ENCODE data around the gene C1QL4.

C1QL4 gene

GRCh38 chr12:49294086-49294803, 42.7 kb downstream of the C1QL4 start:
- no peak overlapping the region for H2AK5ac ChIP-seq (ENCODE audit: low read length)
- H3K4ac ChIP-seq (ENCODE audit: low read depth, low read length), result no peak overlapping the region
- no peaks in the 10 kb centered on the region for H3K79me2 ChIP-seq (ENCODE audit: control insufficient read depth, insufficient read depth, low read length, poor library complexity)
- no peak overlapping the region for H3K14ac ChIP-seq (ENCODE audit: low read length)
- H4K91ac ChIP-seq (ENCODE audit: low read depth, low read length), result no peak overlapping the region
- H3K36me3 ChIP-seq (ENCODE audit: control insufficient read depth in 1 of 2, insufficient read depth in 2 of 2, low read length in 2 of 2), result no peaks in the 10 kb centered on the region
- no peak overlapping the region for H3K27ac ChIP-seq (ENCODE audit: low read depth, low read length)
- DNase-seq, result no peak
- WGBS (ENCODE audit: extremely low coverage, insufficient coverage, insufficient read length), result no CpG with 5 or more reads among the region's 8 CpGs
- H2AFZ ChIP-seq (ENCODE audit: insufficient read depth, low read length, poor library complexity), result no peak overlapping the region
- peaks cover 61% of the 10 kb centered on the region for H3K27me3 ChIP-seq (ENCODE audit: insufficient read depth, low read length)
- no peak overlapping the region for H2BK12ac ChIP-seq (ENCODE audit: low read length)
- no peak overlapping the region for H3K4me2 ChIP-seq (ENCODE audit: low read length)
- no peak overlapping the region for H3K9ac ChIP-seq (ENCODE audit: low read length)
- no peaks in the 10 kb centered on the region for H3K79me1 ChIP-seq (ENCODE audit: low read length)
- H3K9me3 ChIP-seq (ENCODE audit: insufficient read depth, low read depth, low read length), result peaks cover 19% of the 10 kb centered on the region
- H2BK5ac ChIP-seq (ENCODE audit: low read depth, low read length, poor library complexity), result no peak overlapping the region
- no peak overlapping the region for H3K18ac ChIP-seq (ENCODE audit: low read length)
- H3K4me3 ChIP-seq (ENCODE audit: low read depth, low read length), result no peak overlapping the region
- peak overlapping the region; percentile 43 for H3K23ac ChIP-seq (ENCODE audit: low read length)
- H2BK120ac ChIP-seq (ENCODE audit: insufficient read depth, low read length, poor library complexity), result no peak overlapping the region
- no peak overlapping the region for H4K8ac ChIP-seq (ENCODE audit: low read depth, low read length)
- no peak overlapping the region for H4K12ac ChIP-seq (ENCODE audit: low read depth, low read length)
- peaks cover 2% of the 10 kb centered on the region in 2 experiments for H3K4me1 ChIP-seq (ENCODE audit: control insufficient read depth in 1 of 2, insufficient read depth in 2 of 2, low read length in 2 of 2)

DNA sequence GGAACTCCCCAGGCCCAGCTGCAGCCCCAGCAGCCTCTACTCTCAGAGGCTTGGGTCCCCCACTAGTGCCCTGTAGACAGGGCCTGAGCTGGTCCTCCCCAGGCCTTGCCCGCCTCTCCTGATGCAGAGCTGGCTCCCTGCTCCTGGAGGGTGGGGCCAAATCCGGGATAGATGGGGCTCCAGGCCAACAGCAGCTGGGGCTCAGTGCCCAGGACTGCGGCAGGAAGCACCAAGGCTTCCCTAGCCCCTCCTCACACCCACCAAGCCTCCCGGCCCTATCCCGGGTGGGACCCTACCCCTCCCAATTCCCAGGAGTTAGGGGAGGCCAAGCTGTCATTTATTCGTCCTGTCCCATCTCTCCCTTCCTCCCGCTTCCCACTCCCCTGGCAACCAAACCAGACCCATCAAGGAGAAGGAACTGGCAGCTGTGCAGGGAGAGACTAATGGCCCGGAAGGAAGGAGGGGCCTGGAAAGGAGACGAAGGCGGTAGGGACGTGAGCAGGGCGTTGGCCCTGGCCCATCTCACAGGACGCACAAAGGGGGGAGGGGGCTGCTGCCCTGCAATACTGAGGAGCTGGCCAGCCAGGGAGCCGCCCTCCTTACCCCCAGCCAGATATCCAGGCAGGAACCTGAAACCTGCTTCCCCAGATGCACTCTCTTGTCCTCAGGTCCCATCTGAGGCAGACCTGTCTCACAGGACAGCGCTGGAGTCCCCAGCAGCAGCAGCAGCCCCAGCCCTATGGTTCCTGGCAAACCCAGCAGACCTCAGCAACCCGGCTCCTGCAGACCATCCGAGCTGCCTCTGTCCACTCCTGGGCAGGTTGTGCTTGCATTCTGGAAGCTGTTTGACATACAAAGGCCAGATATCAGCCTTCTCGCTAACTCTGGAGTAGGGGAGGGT, 43.7 kb downstream of the C1QL4 start:
- Histone ChIP-seq H3K23ac (ENCODE audit: low read length) (no peak overlapping the region), H3K4me3 (ENCODE audit: low read depth, low read length) (no peak overlapping the region), H3K27me3 (ENCODE audit: insufficient read depth, low read length) (peaks cover 57% of the 10 kb centered on the region), H4K8ac (ENCODE audit: low read depth, low read length) (no peak overlapping the region), H2BK120ac (ENCODE audit: insufficient read depth, low read length, poor library complexity) (no peak overlapping the region), H3K4me1 (ENCODE audit: control insufficient read depth in 1 of 2, insufficient read depth in 2 of 2, low read length in 2 of 2) (peaks cover 2% of the 10 kb centered on the region in 2 experiments), H2AFZ (ENCODE audit: insufficient read depth, low read length, poor library complexity) (no peak overlapping the region), H3K36me3 (ENCODE audit: control insufficient read depth in 1 of 2, insufficient read depth in 2 of 2, low read length in 2 of 2) (no peaks in the 10 kb centered on the region), H3K79me2 (ENCODE audit: control insufficient read depth, insufficient read depth, low read length, poor library complexity) (no peaks in the 10 kb centered on the region), H2AK5ac (ENCODE audit: low read length) (no peak overlapping the region), H3K4me2 (ENCODE audit: low read length) (no peak overlapping the region), H4K91ac (ENCODE audit: low read depth, low read length) (no peak overlapping the region), H2BK12ac (ENCODE audit: low read length) (no peak overlapping the region), H3K79me1 (ENCODE audit: low read length) (no peaks in the 10 kb centered on the region), H3K9ac (ENCODE audit: low read length) (no peak overlapping the region), H2BK5ac (ENCODE audit: low read depth, low read length, poor library complexity) (no peak overlapping the region), H3K9me3 (ENCODE audit: insufficient read depth, low read depth, low read length) (peaks cover 18% of the 10 kb centered on the region), H4K12ac (ENCODE audit: low read depth, low read length) (no peak overlapping the region), H3K4ac (ENCODE audit: low read depth, low read length) (no peak overlapping the region), H3K14ac (ENCODE audit: low read length) (no peak overlapping the region), H3K18ac (ENCODE audit: low read length) (no peak overlapping the region), H3K27ac (ENCODE audit: low read depth, low read length) (no peak overlapping the region)
- no peak for DNase-seq
- no CpG with 5 or more reads among the region's 18 CpGs for WGBS (ENCODE audit: extremely low coverage, insufficient coverage, insufficient read length)

DNA sequence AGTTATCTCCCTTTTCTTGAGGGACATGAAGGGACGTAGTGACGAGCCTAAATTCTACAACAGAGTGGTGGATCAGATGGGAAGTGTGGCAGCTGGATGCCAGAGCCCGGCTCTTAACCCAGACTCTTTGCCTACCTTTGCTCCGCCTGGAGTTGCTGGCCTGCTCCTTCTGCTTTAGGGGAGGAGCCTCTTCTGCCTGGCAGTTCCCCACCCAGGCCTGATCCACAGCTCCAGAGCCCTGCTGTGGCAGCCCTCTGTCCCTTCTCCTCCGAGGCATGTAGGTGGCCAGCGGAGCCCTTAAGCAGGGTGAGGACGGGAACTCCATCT, 44.3 kb downstream of the C1QL4 start:
- no peaks in the 10 kb centered on the region for H3K79me2 ChIP-seq (ENCODE audit: control insufficient read depth, insufficient read depth, low read length, poor library complexity)
- peaks cover 2% of the 10 kb centered on the region in 2 experiments for H3K4me1 ChIP-seq (ENCODE audit: control insufficient read depth in 1 of 2, insufficient read depth in 2 of 2, low read length in 2 of 2)
- H2BK120ac ChIP-seq (ENCODE audit: insufficient read depth, low read length, poor library complexity), result no peak overlapping the region
- peaks cover 51% of the 10 kb centered on the region for H3K27me3 ChIP-seq (ENCODE audit: insufficient read depth, low read length)
- H3K14ac ChIP-seq (ENCODE audit: low read length), result no peak overlapping the region
- no peak overlapping the region for H4K91ac ChIP-seq (ENCODE audit: low read depth, low read length)
- no CpG with 5 or more reads among the region's 7 CpGs for WGBS (ENCODE audit: extremely low coverage, insufficient coverage, insufficient read length)
- H3K9ac ChIP-seq (ENCODE audit: low read length), result no peak overlapping the region
- no peak overlapping the region for H2AFZ ChIP-seq (ENCODE audit: insufficient read depth, low read length, poor library complexity)
- H2AK5ac ChIP-seq (ENCODE audit: low read length), result no peak overlapping the region
- H3K9me3 ChIP-seq (ENCODE audit: insufficient read depth, low read depth, low read length), result peaks cover 15% of the 10 kb centered on the region
- no peak overlapping the region for H3K4ac ChIP-seq (ENCODE audit: low read depth, low read length)
- no peak overlapping the region for H3K4me2 ChIP-seq (ENCODE audit: low read length)
- no peak overlapping the region for H4K12ac ChIP-seq (ENCODE audit: low read depth, low read length)
- no peak overlapping the region for H3K27ac ChIP-seq (ENCODE audit: low read depth, low read length)
- H3K79me1 ChIP-seq (ENCODE audit: low read length), result no peaks in the 10 kb centered on the region
- H3K4me3 ChIP-seq (ENCODE audit: low read depth, low read length), result no peak overlapping the region
- H2BK5ac ChIP-seq (ENCODE audit: low read depth, low read length, poor library complexity), result no peak overlapping the region
- H3K23ac ChIP-seq (ENCODE audit: low read length), result no peak overlapping the region
- DNase-seq, result no peak
- H4K8ac ChIP-seq (ENCODE audit: low read depth, low read length), result no peak overlapping the region
- no peaks in the 10 kb centered on the region for H3K36me3 ChIP-seq (ENCODE audit: control insufficient read depth in 1 of 2, insufficient read depth in 2 of 2, low read length in 2 of 2)
- H3K18ac ChIP-seq (ENCODE audit: low read length), result no peak overlapping the region
- no peak overlapping the region for H2BK12ac ChIP-seq (ENCODE audit: low read length)

DNA sequence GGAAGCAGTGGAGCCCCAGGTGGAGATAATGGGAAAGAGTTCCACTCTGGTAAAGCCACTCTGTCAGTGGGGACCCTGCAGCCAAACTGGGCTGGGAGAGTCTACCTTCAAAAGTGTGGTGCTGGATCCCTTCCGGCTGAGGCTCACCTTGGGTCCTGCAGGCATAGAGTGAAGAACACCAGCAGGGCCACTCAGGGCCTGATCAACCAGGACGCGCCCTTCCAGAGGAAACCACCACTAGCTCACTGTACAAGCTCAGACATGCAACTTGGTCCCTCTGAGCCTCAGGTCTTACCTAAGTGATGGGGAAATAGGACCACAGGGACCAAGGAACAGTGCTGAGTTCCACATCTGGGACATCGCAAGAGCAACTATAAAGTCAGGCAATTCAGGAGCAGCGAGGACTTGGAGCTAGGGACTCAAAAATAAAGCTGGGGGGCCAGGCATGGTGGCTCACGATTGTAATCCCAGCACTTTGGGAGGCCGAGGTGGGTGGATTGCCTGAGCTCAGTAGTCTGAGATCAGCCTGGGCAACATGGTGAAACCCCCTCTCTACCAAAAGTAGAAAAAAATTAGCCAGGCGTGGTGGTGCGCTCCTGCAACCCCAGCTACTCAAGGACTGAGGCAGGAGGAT, 47.9 kb downstream of the C1QL4 start:
- H3K14ac ChIP-seq (ENCODE audit: low read length), result no peak overlapping the region
- no peaks in the 10 kb centered on the region for H3K79me2 ChIP-seq (ENCODE audit: control insufficient read depth, insufficient read depth, low read length, poor library complexity)
- H3K9me3 ChIP-seq (ENCODE audit: insufficient read depth, low read depth, low read length), result peaks cover 2% of the 10 kb centered on the region
- no peaks in the 10 kb centered on the region for H3K4me1 ChIP-seq (ENCODE audit: control insufficient read depth in 1 of 2, insufficient read depth in 2 of 2, low read length in 2 of 2)
- no peak overlapping the region for H2BK120ac ChIP-seq (ENCODE audit: insufficient read depth, low read length, poor library complexity)
- H3K27ac ChIP-seq (ENCODE audit: low read depth, low read length), result no peak overlapping the region
- H3K23ac ChIP-seq (ENCODE audit: low read length), result no peak overlapping the region
- no peaks in the 10 kb centered on the region for H3K36me3 ChIP-seq (ENCODE audit: control insufficient read depth in 1 of 2, insufficient read depth in 2 of 2, low read length in 2 of 2)
- no peak overlapping the region for H4K8ac ChIP-seq (ENCODE audit: low read depth, low read length)
- no peak overlapping the region for H3K9ac ChIP-seq (ENCODE audit: low read length)
- H3K4ac ChIP-seq (ENCODE audit: low read depth, low read length), result no peak overlapping the region
- H4K91ac ChIP-seq (ENCODE audit: low read depth, low read length), result no peak overlapping the region
- peaks cover 15% of the 10 kb centered on the region for H3K27me3 ChIP-seq (ENCODE audit: insufficient read depth, low read length)
- no peak overlapping the region for H3K18ac ChIP-seq (ENCODE audit: low read length)
- no peak overlapping the region for H3K4me3 ChIP-seq (ENCODE audit: low read depth, low read length)
- no peaks in the 10 kb centered on the region for H3K79me1 ChIP-seq (ENCODE audit: low read length)
- no peak overlapping the region for H2AFZ ChIP-seq (ENCODE audit: insufficient read depth, low read length, poor library complexity)
- H2BK5ac ChIP-seq (ENCODE audit: low read depth, low read length, poor library complexity), result no peak overlapping the region
- no peak overlapping the region for H2AK5ac ChIP-seq (ENCODE audit: low read length)
- WGBS (ENCODE audit: extremely low coverage, insufficient coverage, insufficient read length), result no CpG with 5 or more reads among the region's 9 CpGs
- H4K12ac ChIP-seq (ENCODE audit: low read depth, low read length), result no peak overlapping the region
- DNase-seq, result no peak
- H3K4me2 ChIP-seq (ENCODE audit: low read length), result no peak overlapping the region
- no peak overlapping the region for H2BK12ac ChIP-seq (ENCODE audit: low read length)

Measured in trophoblast cell (in vitro differentiated cells and primary cell).